K562 (cell line): Measurements from ENCODE around the gene YOD1. TPM values are rescaled to one million over a fixed set of nuclear protein-coding genes. Genes with fewer than 3 reads are reported as not detected.

Experiments
- ATAC-seq: fragments of 200-7000 bp; cut with Tn5 transposase; 3 replicates; pipeline ENCODE4 v1.9.1; 2020; ENCODE audit warnings: moderate library complexity
- BruUV-seq: library from RNA; stranded (reverse); fragments of 400-500 nt; replicated peaks from 2 replicates; lab custom pipeline; 2021; lab: Mats Ljungman, UMichigan
- CTCF ChIA-PET: fragments of 300-600 bp; formaldehyde crosslinking; extraction: SDS; loops from one replicate; lab custom pipeline; 2021; ENCODE audit warnings: low intra/inter-chr PET ratio; lab: Yijun Ruan, JAX
- POLR2A ChIA-PET: fragments of 300-600, 350-650 bp; sonication (Branson Sonifier 250); formaldehyde crosslinking; extraction: SDS; loops from one replicate; lab custom pipeline; 2021; ENCODE audit warnings: antibody characterized with exemption, inconsistent platforms; lab: Yijun Ruan, JAX
- DNase-seq, 4 experiments: peaks; one replicate each; pipeline versions ENCODE4 v3.0.0 to v3.0.0-alpha.2; 2011 to 2018; ENCODE audit warnings: low spot score in 3 of 4, mixed read lengths in 3 of 4; ENCODE audit errors: extremely low read depth in 1 of 4
- FAIRE-seq: peaks from 2 replicates; lab custom pipeline; 2011; peaks lifted over from hg19 to GRCh38; lab: Jason Lieb, UNC
- H2AFZ ChIP-seq: 2 replicates; pipeline ENCODE4 v1.6.0; 2011; ENCODE audit warnings: low read depth, low read length, control low read depth, inconsistent platforms
- H3K27ac ChIP-seq: fragments of 200-600 bp; 3 replicates; pipeline ENCODE4 v1.8.0; 2011; ENCODE audit warnings: low read depth, mild to moderate bottlenecking, control low read depth, inconsistent platforms, low read length, moderate library complexity, mixed read lengths; ENCODE audit errors: extremely low read depth
- H3K27me3 ChIP-seq, 2 experiments: fragments of 300-600 bp in 1 of 2; 2 replicates in 1 of 2; 3 replicates in 1 of 2; pipeline versions ENCODE4 v1.6.0 to v1.8.0; 2011; ENCODE audit warnings: inconsistent platforms in 2 of 2, low read length in 2 of 2, mild to moderate bottlenecking in 1 of 2, mixed read lengths in 1 of 2, moderate library complexity in 1 of 2; ENCODE audit not compliant: control insufficient read depth in 2 of 2, insufficient read depth in 2 of 2
- H3K36me3 ChIP-seq: fragments of 300-600 bp; 3 replicates; pipeline ENCODE4 v1.8.0; 2011; ENCODE audit warnings: mild to moderate bottlenecking, low read length, inconsistent platforms; ENCODE audit not compliant: control insufficient read depth, insufficient read depth
- H3K4me1 ChIP-seq, 2 experiments: fragments of 200-600 bp in 1 of 2; replicated peaks in 1 of 2; 2 replicates in 1 of 2; 3 replicates in 1 of 2; pipeline versions ENCODE4 v1.5.1 to v1.8.0; 2011; ENCODE audit warnings: inconsistent platforms in 2 of 2, low read length in 2 of 2, mild to moderate bottlenecking in 1 of 2, mixed read lengths in 1 of 2, moderate library complexity in 1 of 2; ENCODE audit not compliant: control insufficient read depth in 2 of 2, insufficient read depth in 2 of 2
- H3K4me2 ChIP-seq: 2 replicates; pipeline ENCODE4 v1.6.1; 2011; ENCODE audit warnings: low read length, control low read depth, inconsistent platforms, mixed read lengths; ENCODE audit not compliant: insufficient read depth
- H3K4me3 ChIP-seq: fragments of 200-600 bp; sonication (generic), shearing (Covaris generic); 2 replicates; pipeline ENCODE4 v1.5.1; 2016; ENCODE audit warnings: control low read depth, inconsistent platforms
- H3K79me2 ChIP-seq: fragments of 200-600 bp; 3 replicates; pipeline ENCODE4 v1.8.0; 2011; ENCODE audit warnings: low read length, inconsistent platforms; ENCODE audit not compliant: control insufficient read depth, insufficient read depth
- H3K9ac ChIP-seq, 2 experiments: 2 replicates each; pipeline versions ENCODE4 v1.6.0 to v1.6.1; 2011; ENCODE audit warnings: low read depth in 2 of 2, low read length in 2 of 2, control low read depth in 1 of 2, inconsistent platforms in 1 of 2, mild to moderate bottlenecking in 1 of 2, mixed read lengths in 1 of 2; ENCODE audit not compliant: insufficient read depth in 1 of 2
- H3K9me1 ChIP-seq: one replicate; pipeline ENCODE4 v1.6.0; 2011; ENCODE audit warnings: inconsistent platforms, mild to moderate bottlenecking, low read length, moderate library complexity; ENCODE audit not compliant: control insufficient read depth, insufficient read depth
- H3K9me3 ChIP-seq: replicated peaks from 2 replicates; pipeline ENCODE4 v1.5.1; 2011; ENCODE audit warnings: low read depth, low read length, inconsistent platforms; ENCODE audit not compliant: control insufficient read depth, insufficient read depth
- H4K20me1 ChIP-seq: replicated peaks from 2 replicates; pipeline ENCODE4 v1.6.1; 2011; ENCODE audit warnings: low read length, inconsistent platforms, mixed read lengths; ENCODE audit not compliant: control insufficient read depth, insufficient read depth
- ETS2 ChIP-seq: IDR thresholded peaks from 2 replicates; pipeline ENCODE4 v1.6.1; 2016; ENCODE audit warnings: borderline replicate concordance, missing genetic modification characterization, mild to moderate bottlenecking, moderate library complexity, missing compliant biosample characterization; ENCODE audit not compliant: poor library complexity, severe bottlenecking
- EZH2 ChIP-seq: IDR thresholded peaks from 2 replicates; pipeline ENCODE4 v1.6.1; 2012; ENCODE audit warnings: low read depth, mild to moderate bottlenecking, inconsistent platforms, low read length, borderline replicate concordance
- FOXJ2 ChIP-seq: fragments of 200-800 bp; sonication (Bioruptor generic); IDR thresholded peaks from 2 replicates; pipeline ENCODE4 v1.6.1; 2016; ENCODE audit warnings: missing genetic modification characterization, missing compliant biosample characterization
- GABPB2 ChIP-seq: fragments of 250-450 bp; sonication (Bioruptor Pico); conservative IDR thresholded peaks from 2 replicates; pipeline ENCODE4 v1.5.1; 2021; ENCODE audit warnings: mild to moderate bottlenecking
- KLF13 ChIP-seq: fragments of 450-650 bp; IDR thresholded peaks from 2 replicates; pipeline ENCODE4 v1.6.1; 2016; ENCODE audit warnings: missing genetic modification characterization, low read depth, mild to moderate bottlenecking, missing compliant biosample characterization, moderate library complexity, borderline replicate concordance
- MCM7 ChIP-seq, 2 experiments: fragments of 450-650 bp; IDR thresholded peaks; 2 replicates each; pipeline ENCODE4 v1.6.1; 2016 to 2018
- MECOM ChIP-seq: fragments of 250-450 bp; sonication (Bioruptor Pico); IDR thresholded peaks from 2 replicates; pipeline ENCODE4 v1.8.0; 2022; ENCODE audit warnings: inconsistent platforms
- MIER1 ChIP-seq: fragments of 450-650 bp; IDR thresholded peaks from 2 replicates; pipeline ENCODE4 v1.6.1; 2016; ENCODE audit warnings: antibody characterized with exemption, mild to moderate bottlenecking, low read depth
- MYNN ChIP-seq, 2 experiments: sonication (generic); formaldehyde crosslinking in 1 of 2; IDR thresholded peaks; 2 replicates each; pipeline versions ENCODE4 v1.5.0 to v1.6.1; 2016 to 2020; ENCODE audit warnings: antibody characterized with exemption in 1 of 2, missing genetic modification reagents in 1 of 2
- PURB ChIP-seq: sonication (generic); formaldehyde crosslinking; IDR thresholded peaks from 2 replicates; pipeline ENCODE4 v1.9.0; 2021; ENCODE audit warnings: low read depth, mild to moderate bottlenecking, missing genetic modification reagents
- ZNF76 ChIP-seq: fragments of 250-450 bp; sonication (Bioruptor Pico); IDR thresholded peaks from 2 replicates; pipeline ENCODE4 v1.4.0; 2020; ENCODE audit warnings: mild to moderate bottlenecking, moderate library complexity, borderline replicate concordance
- WGBS: fragments of 100-300 bp; shearing (Covaris generic); methylation state at CpG from one replicate; pipeline ENCODE4 v1.1.6; 2016; ENCODE audit warnings: low coverage, mixed read lengths; ENCODE audit not compliant: insufficient coverage; ENCODE audit errors: missing lambda C conversion rate; 5-methylcytosine and 5-hydroxymethylcytosine counted together
- in situ Hi-C: fragments of 300-500 bp; cut with MboI; formaldehyde crosslinking; loops from 4 replicates; pipeline ENCODE4 v1.15.0; 2018; ENCODE audit warnings: inconsistent platforms, mixed read lengths
- intact Hi-C: fragments of 100-400 bp; cut with micrococcal nuclease; formaldehyde crosslinking; loops from 2 replicates; pipeline ENCODE4 v1.14.2; 2022
- polyA plus RNA-seq, 8 experiments: library from polyadenylated mRNA; depleted of rRNA in 4 of 8; stranded (reverse) in 5 of 8; unstranded in 3 of 8; fragments of >200 nt; fragmentation: Nextera tagmentation in 2 of 8; fragmentation: Illumina TruSeq in 1 of 8; extraction: Ambion mirVana in 2 of 8; extraction: Trizol in 1 of 8; gene quantifications; 2 replicates each; pipeline versions ENCODE4 v1.2.1 to v1.2.3, GENCODE V29; 2011 to 2014; ENCODE audit warnings: inconsistent platforms in 1 of 8, missing spikeins in 1 of 8
- total RNA-seq, 7 experiments: library from RNA; depleted of rRNA in 6 of 7; stranded (reverse); fragments of >200 nt in 6 of 7; fragmentation: Illumina TruSeq in 2 of 7; extraction: Trizol in 2 of 7; gene quantifications; 2 replicates each; pipeline versions ENCODE4 v1.2.1 to v1.2.3, GENCODE V29; 2011 to 2021; ENCODE audit warnings: low replicate concordance in 1 of 7
- TF ChIP-seq, protein P1 (sequence below): fragments of 250-450 bp; sonication (Bioruptor Pico); IDR thresholded peaks from 2 replicates; pipeline ENCODE4 v1.5.0; 2021; ENCODE audit warnings: mild to moderate bottlenecking, moderate library complexity
- TF ChIP-seq, protein P2 (sequence below): IDR thresholded peaks from 2 replicates; pipeline ENCODE4 v1.6.1; 2012; ENCODE audit warnings: low read depth, low read length, improper control_type of control experiment, borderline replicate concordance
- TF ChIP-seq, protein P3 (sequence below): sonication (generic); formaldehyde crosslinking; IDR thresholded peaks from 2 replicates; pipeline ENCODE4 v1.8.0; 2022; ENCODE audit warnings: mild to moderate bottlenecking, missing genetic modification reagents

YOD1 gene
- total and polyA plus RNA-seq, 9 of the 15 experiments (the other 6 are each of a cell fraction or from before 2014, with no cell fraction given), result 18.2 to 78.1 (median 46.9) TPM

DNA sequence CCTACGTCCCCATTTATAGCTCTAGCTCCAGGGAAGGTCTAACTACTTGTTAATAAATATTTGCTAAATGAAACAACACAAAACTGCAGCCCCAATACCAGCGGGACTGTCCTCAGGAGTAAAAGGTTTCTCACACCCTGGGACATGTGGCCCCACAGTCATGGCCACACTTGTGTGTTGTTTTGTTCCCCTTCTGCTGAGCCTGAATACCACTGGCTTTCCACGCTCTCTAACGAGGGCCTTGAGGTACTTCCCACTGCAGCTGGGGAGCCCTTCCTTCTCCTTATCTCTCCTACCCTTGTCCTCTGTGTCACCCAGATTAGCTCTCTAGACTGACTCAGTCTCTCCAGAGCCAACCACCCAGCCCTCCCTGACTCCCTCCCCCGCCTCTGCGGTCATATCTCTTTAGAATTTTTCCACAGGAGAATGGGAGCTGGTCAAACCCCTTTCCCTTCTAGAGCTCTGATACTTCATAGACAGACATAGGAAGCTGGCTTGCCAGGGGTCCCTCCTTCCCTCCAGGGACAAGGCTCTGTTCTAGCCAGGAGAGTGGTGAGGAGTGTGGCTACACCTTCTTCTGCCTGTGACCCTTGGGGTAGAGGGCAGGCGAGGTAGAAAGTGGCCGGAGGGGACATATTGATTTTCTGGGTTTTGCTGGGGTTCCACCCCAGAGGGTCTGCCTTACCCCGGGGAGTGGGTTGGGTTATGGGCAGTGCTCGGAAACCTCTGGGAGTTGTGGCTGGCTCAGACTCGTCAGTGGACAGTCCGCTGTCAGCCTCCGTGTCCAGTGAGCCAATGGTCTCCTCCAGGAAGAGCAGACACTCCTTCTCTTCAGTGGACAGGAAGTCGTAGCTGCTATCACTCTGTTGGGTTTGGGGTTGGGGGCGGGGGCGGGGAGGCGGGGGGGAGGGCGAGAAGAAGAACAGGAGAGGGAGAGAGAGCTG, 26.5 kb downstream of the YOD1 start:
- H3K4me3 ChIP-seq, result peak overlapping the region; percentile 54
- WGBS, result 1% methylated on average over 14 of the region's 18 CpGs
- peak; percentile 97 for FAIRE-seq
- no peaks in the 10 kb centered on the region for H3K27me3 ChIP-seq
- peak overlapping the region; percentile 91 to 99 for H3K9ac ChIP-seq
- intact Hi-C loops, result loop anchor here (1.0 to 5.0 kb wide), 3 partner anchors 23 to 723 kb away; partner anchors contain the start of gene CD55
- H3K9me1 ChIP-seq, result peaks cover 3% of the 10 kb centered on the region
- ChIA-PET CTCF (no interaction called here), POLR2A (interaction anchor here (0.6 to 8.6 kb wide), 19 partner anchors 9 to 495 kb away, joined by 3 to 97 read pairs (median 4); partner anchors contain the start of genes C1orf116, PFKFB2 and YOD1)
- H3K4me1 ChIP-seq, result peaks cover 57 to 85% of the 10 kb centered on the region in 2 experiments
- in situ Hi-C loops, result no loop called here
- peak; percentile 95 to 100 (median 98) for DNase-seq
- H3K79me2 ChIP-seq, result peaks cover 16% of the 10 kb centered on the region; the same call in 2 of the 3 replicates
- H2AFZ ChIP-seq, result peak overlapping the region; percentile 67
- H3K9me3 ChIP-seq, result no peaks in the 10 kb centered on the region
- H4K20me1 ChIP-seq, result no peaks in the 10 kb centered on the region
- peak overlapping the region; percentile 97 for H3K4me2 ChIP-seq
- ATAC-seq, result peak; percentile 81
- no TSS peak for BruUV-seq
- H3K36me3 ChIP-seq, result peaks cover 7% of the 10 kb centered on the region; the same call in 2 of the 3 replicates
- H3K27ac ChIP-seq, result peak overlapping the region; percentile 100
- TF ChIP-seq FOXJ2 (tag) (peak; percentile 90), PURB (CRISPR knock-in tag) (no peak), MECOM (CRISPR knock-in tag) (peak; percentile 95), KLF13 (peak; percentile 89), ZNF76 (CRISPR knock-in tag) (peak; percentile 99), ETS2 (peak; percentile 24), MYNN (IDR thresholded peaks at IDR 0.05) (peak; percentile 93), MYNN (CRISPR knock-in tag; IDR thresholded peaks at IDR 0.05) (no peak), MIER1 (peak; percentile 48), EZH2 (no peak; the same call in 1 of the 2 replicates), MCM7 (IDR thresholded peaks at IDR 0.05) (no peak), GABPB2 (peak; percentile 89)
- TF ChIP-seq, protein P1, sequence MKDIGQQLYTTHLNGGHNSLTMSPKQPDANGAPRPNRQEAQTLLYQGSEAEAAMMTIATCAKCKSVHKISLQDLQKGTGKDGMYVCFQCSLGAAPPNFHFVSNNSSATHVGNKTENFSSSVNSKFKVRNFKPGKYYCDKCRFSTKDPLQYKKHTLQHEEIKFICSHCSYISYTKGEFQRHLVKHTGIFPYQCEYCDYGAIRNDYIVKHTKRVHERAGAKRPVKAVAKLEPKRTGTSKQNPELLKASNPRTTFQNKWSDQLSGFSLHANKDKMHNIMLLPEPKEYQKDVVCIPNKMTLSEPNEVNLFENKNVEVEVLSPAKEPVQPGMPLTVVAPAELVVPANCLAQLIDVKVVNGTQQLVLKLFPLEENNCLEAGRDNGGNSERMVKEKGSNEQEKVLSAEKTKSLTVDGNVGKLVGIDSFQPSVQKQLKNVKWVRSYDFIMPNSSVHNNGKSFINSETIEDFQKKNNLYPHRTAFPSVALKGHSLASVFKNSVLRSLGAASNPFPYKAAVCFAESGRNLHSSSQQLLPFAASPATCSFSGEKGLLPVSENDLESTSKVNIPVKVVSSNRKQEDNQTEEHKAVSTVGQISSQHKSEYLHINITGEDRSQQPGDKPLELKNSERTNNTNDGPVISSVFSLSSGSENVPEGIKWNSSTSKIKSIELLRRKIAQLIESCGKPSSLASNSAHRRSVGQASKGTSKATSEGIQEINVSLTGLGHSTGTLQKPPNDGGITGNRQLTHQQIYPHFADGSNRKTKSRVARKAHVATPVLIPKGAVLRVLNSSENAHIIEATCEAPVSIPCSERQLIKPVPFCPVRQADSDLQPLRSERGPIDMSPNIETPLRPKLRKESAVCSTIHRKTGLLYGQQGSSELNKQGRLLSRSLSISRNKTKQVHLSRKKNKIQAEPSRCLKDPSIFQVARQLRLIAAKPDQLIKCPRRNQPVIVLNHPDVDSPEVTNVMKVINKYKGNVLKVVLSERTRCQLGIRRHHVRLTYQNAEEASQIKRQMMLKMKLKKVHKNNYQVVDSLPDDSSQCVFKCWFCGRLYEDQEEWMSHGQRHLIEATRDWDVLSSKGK (CRISPR knock-in tag), result 0 out of 2 replicates have a peak, but pooled peaks have one; percentile 12
- TF ChIP-seq, protein P2, sequence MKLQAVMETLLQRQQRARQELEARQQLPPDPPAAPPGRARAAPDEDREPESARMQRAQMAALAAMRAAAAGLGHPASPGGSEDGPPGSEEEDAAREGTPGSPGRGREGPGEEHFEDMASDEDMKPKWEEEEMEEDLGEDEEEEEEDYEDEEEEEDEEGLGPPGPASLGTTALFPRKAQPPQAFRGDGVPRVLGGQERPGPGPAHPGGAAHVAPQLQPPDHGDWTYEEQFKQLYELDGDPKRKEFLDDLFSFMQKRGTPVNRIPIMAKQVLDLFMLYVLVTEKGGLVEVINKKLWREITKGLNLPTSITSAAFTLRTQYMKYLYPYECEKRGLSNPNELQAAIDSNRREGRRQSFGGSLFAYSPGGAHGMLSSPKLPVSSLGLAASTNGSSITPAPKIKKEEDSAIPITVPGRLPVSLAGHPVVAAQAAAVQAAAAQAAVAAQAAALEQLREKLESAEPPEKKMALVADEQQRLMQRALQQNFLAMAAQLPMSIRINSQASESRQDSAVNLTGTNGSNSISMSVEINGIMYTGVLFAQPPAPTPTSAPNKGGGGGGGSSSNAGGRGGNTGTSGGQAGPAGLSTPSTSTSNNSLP, result no peak
- TF ChIP-seq, protein P3, sequence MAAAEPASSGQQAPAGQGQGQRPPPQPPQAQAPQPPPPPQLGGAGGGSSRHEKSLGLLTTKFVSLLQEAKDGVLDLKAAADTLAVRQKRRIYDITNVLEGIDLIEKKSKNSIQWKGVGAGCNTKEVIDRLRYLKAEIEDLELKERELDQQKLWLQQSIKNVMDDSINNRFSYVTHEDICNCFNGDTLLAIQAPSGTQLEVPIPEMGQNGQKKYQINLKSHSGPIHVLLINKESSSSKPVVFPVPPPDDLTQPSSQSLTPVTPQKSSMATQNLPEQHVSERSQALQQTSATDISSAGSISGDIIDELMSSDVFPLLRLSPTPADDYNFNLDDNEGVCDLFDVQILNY, result peak; percentile 71
